Measurements from ENCODE around the gene LPAR2.
"Not testable (repeated sequence)": the region's sequence is repeated elsewhere in the genome, so short reads cannot be mapped to it uniquely, and the experiment has no call there.

LPAR2 gene

GRCh38 chr19:19627621-19628500 lies at the start of gene LPAR2:
Gene LPAR2 (minus strand): TSS chr19:19628220. CDS start chr19:19627275, 945 bp downstream.
- peak; percentile 90 for DNase-seq

- DNase-seq: no peak
These were observed 49.6 kb upstream of the LPAR2 start for GRCh38 chr19:19677579-19677978.

GRCh38 chr19:19674315-19674714 lies 46.3 kb upstream of the LPAR2 start:
- no peak for DNase-seq

- DNase-seq: no peak
These were observed 44.8 kb upstream of the LPAR2 start for GRCh38 chr19:19672816-19673215.

- no peak for DNase-seq
These were observed 42.1 kb upstream of the LPAR2 start for GRCh38 chr19:19670070-19670551.

GRCh38 chr19:19668230-19669012 lies 40.4 kb upstream of the LPAR2 start, which contains the start of gene ZNF101:
Gene ZNF101 (plus strand): TSS chr19:19668839. CDS start chr19:19668964, 125 bp downstream.
- DNase-seq: peak; percentile 95

- not testable (repeated sequence) for DNase-seq
These were observed 37.5 kb upstream of the LPAR2 start for GRCh38 chr19:19665420-19665948.

DNA sequence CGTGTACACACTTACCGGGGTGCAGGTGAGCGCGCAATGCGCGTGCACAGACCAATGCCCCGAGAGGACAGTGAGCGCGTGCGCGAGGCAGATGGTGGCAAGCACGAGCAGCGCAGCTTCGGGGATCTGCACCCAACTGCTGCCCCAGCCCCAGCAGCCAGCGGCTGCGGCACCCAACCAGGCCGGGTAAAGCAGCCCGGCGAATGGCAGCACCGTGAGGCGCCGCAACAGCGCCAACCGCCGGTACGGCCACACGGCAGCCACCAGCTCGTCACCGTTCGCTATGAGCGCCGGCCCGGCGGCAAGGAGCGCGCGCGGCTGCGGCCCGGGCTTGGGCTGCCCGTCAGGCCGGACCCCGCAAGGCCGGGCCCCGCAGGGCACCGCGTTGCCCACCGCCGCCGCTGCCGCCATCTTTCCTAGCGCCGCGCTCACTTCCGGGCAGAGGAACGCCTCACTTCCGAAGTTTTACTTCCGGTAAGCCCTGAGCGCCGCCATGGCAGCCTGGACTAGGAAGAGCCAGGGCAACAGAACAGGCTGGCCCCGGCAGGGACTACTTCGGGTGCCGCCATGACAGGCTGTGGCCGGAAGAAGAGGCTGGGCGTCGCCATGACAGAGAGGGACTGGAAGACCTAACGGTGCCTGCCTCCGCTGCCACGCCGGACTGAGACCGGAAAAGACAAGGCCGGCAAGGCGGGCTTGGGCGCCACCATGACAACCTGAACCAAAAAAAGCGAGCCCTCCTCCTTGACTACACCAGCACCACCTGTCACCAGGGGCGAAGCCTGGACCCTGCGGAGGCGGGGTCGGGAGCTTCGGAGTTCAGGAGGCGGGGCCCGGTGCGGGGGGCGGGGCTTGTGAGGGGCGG lies 35.5 kb upstream of the LPAR2 start, which contains the start of gene ATP13A1:
Gene ATP13A1, minus strand, starts transcription at position 421 of the 865 bp plus-strand sequence. Its CDS starts 10 bp downstream, at position 411.
- peak; percentile 95 for DNase-seq

GRCh38 chr19:19662871-19663255 lies 34.8 kb upstream of the LPAR2 start:
- no peak for DNase-seq

- DNase-seq: no peak
These were observed 34.3 kb upstream of the LPAR2 start for GRCh38 chr19:19662344-19662743.

DNA sequence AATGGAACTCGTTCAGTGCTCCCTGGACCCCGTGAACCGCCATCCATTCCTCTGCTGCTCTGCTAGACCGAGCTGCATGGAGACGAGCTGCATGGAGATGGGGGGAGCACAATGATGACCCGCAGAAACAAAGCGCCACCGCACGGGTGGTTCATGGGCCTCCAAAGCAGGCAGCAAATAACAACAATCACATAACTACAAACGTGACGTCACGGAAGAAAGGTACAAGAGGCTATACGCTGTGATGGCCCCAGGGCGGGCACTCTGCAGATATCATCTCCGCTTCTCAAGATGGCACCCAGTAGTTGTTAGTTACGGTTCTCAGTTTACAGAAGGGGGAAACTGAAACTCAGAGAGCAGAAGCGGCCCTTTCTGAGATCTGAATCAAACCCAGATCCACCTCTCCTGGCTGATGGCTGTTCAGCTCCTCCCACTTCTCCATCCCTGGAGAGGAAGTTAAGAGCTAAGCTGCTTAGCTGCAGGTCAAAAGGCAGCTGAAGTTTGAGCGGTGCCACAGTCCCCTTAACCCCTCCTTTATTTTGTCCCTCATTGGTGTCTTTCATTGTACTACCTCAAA lies 33.7 kb upstream of the LPAR2 start:
- no peak for DNase-seq

DNA sequence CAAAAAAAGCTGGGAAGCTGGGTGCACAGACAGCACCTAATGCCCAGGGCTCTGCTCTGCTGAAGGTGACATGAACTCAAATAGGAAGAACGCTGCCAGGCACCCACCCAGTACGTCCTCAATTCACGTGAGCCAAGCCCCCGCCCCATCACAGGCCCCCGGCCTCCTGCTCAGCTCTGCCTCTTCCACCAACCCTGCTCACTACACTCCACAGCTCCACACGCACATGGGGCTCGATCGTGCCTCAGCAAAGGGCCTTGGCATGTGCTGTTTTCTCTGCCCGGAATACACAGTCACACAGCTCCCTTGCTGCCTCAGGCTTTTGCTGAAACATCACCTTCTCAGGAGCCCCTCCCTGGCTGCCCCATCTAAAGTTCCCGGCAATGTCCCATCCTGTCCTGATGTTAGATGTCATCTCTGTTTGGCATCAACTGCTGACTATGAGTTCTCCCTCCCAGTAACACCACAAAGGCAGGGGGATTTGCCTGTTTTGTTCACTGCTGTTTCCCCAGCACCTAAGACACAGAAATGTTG lies 33.2 kb upstream of the LPAR2 start:
- no peak for DNase-seq

- DNase-seq: no peak
These were observed 31.7 kb upstream of the LPAR2 start for GRCh38 chr19:19659646-19660245.

DNA sequence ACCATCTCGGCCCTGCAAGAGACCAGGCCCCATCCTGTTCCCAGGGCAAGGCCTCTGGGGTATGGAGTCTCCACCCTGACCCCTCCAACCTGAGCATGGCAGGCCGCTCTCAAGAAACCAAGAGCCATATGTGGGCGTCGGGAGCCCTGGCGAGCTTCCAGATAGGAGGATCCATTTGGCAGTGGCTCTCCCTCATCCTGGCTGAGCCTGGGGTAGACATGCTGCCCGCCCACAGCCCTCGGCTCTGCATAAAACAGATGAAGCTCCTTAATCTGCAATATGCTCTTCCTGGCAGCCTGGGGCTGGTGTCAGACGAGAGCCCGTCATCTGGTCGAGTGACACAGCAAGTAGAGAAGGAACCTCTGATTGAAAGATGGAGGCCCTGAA lies 29.4 kb upstream of the LPAR2 start:
- DNase-seq: no peak

GRCh38 chr19:19656451-19657396 lies 28.7 kb upstream of the LPAR2 start:
- DNase-seq: no peak

DNA sequence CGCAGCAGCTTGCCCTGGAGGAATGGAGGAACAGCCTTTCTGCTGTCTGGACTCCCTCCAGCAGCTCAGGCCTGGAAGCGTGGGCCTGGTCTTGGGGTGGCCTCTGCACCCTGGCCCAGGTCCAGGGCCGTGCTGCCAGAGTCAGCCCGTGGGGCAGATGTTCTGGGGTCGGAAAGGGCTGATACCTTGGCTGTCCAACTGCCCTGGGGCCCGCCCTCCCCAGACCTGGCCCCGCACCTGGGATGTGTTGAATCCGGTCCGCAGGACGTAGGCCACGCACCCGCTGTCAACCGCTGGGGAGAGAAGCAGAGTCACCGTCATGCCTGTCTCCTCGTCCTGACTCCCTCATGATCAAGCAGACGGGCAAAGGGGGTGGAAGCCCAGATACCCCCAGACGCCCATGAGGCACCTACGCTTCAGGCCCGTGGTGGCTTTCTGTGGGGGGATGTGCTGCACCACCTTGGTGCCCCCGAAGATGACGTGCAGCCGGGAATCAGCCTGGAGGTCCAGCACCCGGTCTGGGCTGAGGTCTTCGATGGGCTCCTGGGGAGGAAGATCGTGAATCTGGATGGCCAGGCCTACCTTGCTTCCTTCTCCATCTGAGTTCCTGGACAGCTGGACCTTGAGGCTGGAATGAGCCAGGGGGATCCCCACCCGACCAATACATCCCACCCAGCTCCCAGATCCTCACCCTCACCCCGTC lies 27.8 kb upstream of the LPAR2 start:
- no peak for DNase-seq

GRCh38 chr19:19655051-19655594 lies 27.1 kb upstream of the LPAR2 start:
- no peak for DNase-seq

DNA sequence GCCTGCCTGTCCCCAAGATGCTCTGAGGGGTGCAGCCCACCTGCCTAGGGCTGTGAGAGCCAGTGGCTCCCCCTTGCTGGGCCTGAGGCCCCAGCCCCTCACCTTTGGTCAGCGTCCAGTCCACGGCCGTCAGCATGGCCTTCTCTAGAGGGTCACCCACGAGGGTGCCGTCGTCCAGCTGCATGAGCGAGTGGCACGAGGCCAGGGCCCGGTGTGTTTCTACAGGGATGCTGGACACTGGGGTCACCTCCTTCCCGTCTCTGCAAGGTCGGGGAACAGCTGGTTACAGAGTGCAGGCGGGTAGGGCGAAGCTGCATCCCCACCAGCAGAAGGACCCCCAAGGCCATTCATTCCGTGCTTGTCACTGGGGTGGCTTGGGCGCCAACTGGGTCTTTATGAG lies 26.4 kb upstream of the LPAR2 start:
- no peak for DNase-seq

DNA sequence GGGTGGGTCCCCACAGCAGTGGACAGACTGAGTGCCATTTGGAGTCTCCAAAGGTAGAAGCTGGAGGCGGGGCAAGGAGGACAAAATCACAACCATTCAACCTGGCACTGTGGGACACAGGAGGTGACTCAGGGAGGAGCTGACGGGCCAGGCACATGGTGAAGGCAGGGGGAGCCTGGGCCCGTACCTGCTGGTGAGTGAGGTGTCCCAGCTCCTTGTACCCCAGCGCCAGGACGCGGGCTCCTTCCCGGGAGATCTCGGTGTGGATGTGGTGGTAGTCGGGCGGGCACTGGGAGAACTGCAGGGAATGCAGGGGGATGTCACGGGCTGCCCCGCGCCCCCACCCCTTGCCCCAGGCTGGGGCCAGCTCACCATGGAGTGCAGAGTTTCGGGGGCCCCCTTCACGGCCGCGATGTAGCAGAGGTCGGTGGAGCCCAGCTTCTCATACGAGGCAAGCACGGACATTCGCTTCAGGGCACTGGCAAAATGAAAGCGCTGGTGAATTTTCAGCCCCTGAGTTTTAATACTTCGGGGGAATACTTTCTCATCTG lies 25.7 kb upstream of the LPAR2 start:
- DNase-seq: no peak

Measured in CD4-positive, alpha-beta T cell treated with Interleukin-17A for 4 hours (primary cell).